Measurements from ENCODE around the gene CHRDL2.

GRCh38 chr11:74755395-74755995 is 24.3 kb upstream of the CHRDL2 start:
- TF ChIP-seq, protein P1, sequence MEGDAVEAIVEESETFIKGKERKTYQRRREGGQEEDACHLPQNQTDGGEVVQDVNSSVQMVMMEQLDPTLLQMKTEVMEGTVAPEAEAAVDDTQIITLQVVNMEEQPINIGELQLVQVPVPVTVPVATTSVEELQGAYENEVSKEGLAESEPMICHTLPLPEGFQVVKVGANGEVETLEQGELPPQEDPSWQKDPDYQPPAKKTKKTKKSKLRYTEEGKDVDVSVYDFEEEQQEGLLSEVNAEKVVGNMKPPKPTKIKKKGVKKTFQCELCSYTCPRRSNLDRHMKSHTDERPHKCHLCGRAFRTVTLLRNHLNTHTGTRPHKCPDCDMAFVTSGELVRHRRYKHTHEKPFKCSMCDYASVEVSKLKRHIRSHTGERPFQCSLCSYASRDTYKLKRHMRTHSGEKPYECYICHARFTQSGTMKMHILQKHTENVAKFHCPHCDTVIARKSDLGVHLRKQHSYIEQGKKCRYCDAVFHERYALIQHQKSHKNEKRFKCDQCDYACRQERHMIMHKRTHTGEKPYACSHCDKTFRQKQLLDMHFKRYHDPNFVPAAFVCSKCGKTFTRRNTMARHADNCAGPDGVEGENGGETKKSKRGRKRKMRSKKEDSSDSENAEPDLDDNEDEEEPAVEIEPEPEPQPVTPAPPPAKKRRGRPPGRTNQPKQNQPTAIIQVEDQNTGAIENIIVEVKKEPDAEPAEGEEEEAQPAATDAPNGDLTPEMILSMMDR (IDR thresholded peaks at IDR 0.05) = no peak
- no peak for TF ChIP-seq POLR2A (IDR thresholded peaks at IDR 0.05)
